ENCODE measurements around the gene SLC13A2.

- TF ChIP-seq CTCF (IDR thresholded peaks at IDR 0.05) (no peak), TCF7L2 (IDR thresholded peaks at IDR 0.05; ENCODE audit: low read depth, low read length) (no peak), REST (IDR thresholded peaks at IDR 0.05; ENCODE audit: insufficient read depth in 1 of 2, low read depth in 2 of 2, low read length in 1 of 2) (no peak)
Measured at GRCh38 chr17:28523876-28524275, 50.4 kb downstream of the SLC13A2 start.
